AG09309 (cell line): ENCODE measurements around the gene LDB2.

ENCODE experiments used
- DNase-seq: peaks from one replicate; pipeline ENCODE4 v3.0.0-alpha.2; 2010; ENCODE audit warnings: low read depth
- H3K4me3 ChIP-seq: 2 replicates; pipeline ENCODE4 v1.5.1; 2011; ENCODE audit warnings: mild to moderate bottlenecking, low read depth, low read length, moderate library complexity; ENCODE audit not compliant: control insufficient read depth
- CTCF ChIP-seq: IDR thresholded peaks from 2 replicates; pipeline ENCODE4 v1.5.1; 2011; ENCODE audit warnings: mild to moderate bottlenecking, low read depth, low read length, inconsistent platforms; ENCODE audit not compliant: insufficient read depth, control insufficient read depth; ENCODE audit errors: missing control alignments

LDB2 gene

GRCh38 chr4:16588149-16588548, 310.3 kb downstream of the LDB2 start:
- DNase-seq: no peak
- no peak for TF ChIP-seq CTCF
- H3K4me3 ChIP-seq: no peak overlapping the region

- no peak overlapping the region for H3K4me3 ChIP-seq
- no peak for TF ChIP-seq CTCF
- no peak for DNase-seq
These were observed 313.4 kb downstream of the LDB2 start for GRCh38 chr4:16585053-16585452.

DNA sequence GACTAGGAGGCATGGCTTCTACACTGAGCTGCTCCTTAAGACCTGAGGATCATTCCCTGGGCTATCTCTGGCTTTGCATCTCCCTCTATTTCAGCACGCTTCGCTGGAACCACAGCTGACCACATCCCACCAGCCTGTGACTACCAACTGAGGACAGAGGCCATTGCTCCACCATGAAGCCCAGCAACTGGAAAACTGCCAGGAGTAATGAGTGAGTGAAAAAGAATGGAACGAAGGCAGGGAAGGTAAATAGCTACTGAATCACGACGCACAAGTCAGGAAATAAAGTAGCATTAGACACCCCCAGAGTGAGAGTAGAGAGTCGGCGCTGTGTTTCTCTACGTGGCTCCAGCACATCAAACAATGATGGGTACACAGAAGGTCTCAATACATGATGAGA, 314.7 kb downstream of the LDB2 start:
- no peak for TF ChIP-seq CTCF
- no peak overlapping the region for H3K4me3 ChIP-seq

DNA sequence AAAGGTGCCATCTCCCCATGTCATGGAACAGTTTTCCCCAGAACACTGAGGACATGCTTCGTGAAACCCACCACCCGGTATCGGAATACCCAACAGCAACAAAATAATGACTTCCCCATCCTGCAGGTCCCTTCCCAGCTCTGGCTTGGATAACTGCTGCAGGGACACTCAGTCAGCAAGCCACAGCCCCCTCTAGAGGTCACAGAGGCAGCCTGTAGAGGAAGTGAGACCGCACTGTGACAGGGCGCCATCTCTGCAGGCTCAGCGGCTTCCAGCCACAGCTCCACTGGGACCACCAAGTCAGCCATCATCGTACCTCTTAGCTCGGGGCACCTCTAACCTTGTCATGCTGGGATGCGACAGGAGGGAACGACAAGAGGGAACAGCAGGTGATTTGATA, 315.9 kb downstream of the LDB2 start:
- TF ChIP-seq CTCF: peak; percentile 17
- DNase-seq: no peak

More for the DNA sequence above, 314.7 kb downstream of the LDB2 start:
- no peak for DNase-seq

DNA sequence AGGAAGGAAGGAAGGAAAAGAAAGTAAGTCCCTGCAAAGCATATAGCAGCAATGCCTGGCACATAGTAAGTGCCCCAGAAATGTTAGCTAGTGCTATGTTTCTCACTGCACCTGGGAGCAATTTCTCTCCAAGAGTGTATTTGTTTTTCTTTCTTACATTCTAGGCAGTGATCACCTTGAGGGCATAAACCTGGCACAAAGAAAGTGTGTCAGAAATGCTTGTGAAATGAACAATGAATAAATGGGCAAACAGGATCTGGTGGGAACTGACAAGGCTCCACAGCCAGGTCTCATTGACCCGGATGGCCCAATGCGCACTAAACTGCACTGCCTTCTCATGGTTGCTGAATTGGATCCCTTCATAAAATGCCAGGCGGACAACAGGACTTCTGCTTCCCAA, 316.4 kb downstream of the LDB2 start:
- TF ChIP-seq CTCF: no peak
- no peak overlapping the region for H3K4me3 ChIP-seq
- DNase-seq: no peak

More for the DNA sequence above, 315.9 kb downstream of the LDB2 start:
- H3K4me3 ChIP-seq: no peak overlapping the region

GRCh38 chr4:16581117-16581516, 317.3 kb downstream of the LDB2 start:
- no peak overlapping the region for H3K4me3 ChIP-seq
- TF ChIP-seq CTCF: no peak
- no peak for DNase-seq

DNA sequence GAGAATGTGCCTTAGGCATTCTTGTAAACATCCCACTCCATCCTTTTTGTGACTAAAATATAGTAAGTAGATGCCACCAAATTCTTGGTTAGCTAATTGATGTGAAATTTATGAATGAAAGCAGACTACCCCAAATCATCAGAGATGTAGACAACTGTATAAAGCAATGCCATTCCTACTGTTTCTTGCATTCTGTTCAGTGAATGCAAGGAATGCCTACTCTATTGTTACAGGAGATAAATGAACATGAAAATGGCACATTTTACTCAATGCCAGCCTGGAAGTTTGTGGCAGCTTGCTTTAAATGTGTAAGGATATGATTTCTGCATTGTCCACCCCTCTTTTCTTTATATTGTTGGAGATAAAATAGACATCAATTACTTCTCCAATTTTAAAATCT, 317.9 kb downstream of the LDB2 start:
- H3K4me3 ChIP-seq: no peak overlapping the region
- DNase-seq: no peak
- no peak for TF ChIP-seq CTCF
